Measurements from ENCODE around the gene RFTN1. TPM values are rescaled to one million over a fixed set of nuclear protein-coding genes. Genes with fewer than 3 reads are reported as not detected.

Gene RFTN1
- total and polyA plus RNA-seq, 9 of the 15 experiments (the other 6 are each of a cell fraction or from before 2014, with no cell fraction given) = 0.08 to 0.51 (median 0.11) TPM; not detected in 6

DNA sequence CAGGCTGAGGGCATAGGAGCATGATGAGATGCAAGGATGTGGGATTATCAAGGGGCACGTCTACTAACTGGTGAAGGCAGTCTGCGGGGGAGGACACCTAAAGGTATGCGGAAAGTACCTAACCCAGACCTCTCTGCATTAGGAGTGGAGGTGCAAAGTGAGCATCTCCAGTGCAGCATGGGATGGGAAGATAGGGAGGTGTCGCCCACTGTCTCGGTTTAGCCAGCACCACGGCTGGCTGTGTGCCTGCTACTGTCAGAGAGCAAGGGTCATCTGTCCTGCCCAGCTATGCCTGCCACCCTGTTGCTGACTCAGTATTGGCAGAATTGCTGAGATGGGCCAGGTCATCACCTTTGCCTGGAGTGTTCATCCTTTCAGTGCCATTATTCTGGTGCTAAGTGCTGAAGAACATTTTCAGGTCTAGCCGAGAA is 208.4 kb downstream of the RFTN1 start (continued):
- TF ChIP-seq ZNF133 (CRISPR knock-in tag; IDR thresholded peaks at IDR 0.05) (no peak), ARHGAP35 (IDR thresholded peaks at IDR 0.05; ENCODE audit: partially characterized antibody) (peak; percentile 46), NR2C2 (CRISPR knock-in tag; IDR thresholded peaks at IDR 0.05) (no peak), NR2C2 (tag; IDR thresholded peaks at IDR 0.05) (peak; percentile 45; the same call in 1 of the 2 replicates), ZNF121 (CRISPR knock-in tag; conservative IDR thresholded peaks at IDR 0.05) (no peak), EGR1 (conservative IDR thresholded peaks at IDR 0.05) (peak; percentile 54), NR4A1 (CRISPR knock-in tag; IDR thresholded peaks at IDR 0.05) (no peak), NR4A1 (tag; IDR thresholded peaks at IDR 0.05) (no peak), ZNF316 (IDR thresholded peaks at IDR 0.05) (peak; percentile 35; the same call in 1 of the 2 replicates)

DNA sequence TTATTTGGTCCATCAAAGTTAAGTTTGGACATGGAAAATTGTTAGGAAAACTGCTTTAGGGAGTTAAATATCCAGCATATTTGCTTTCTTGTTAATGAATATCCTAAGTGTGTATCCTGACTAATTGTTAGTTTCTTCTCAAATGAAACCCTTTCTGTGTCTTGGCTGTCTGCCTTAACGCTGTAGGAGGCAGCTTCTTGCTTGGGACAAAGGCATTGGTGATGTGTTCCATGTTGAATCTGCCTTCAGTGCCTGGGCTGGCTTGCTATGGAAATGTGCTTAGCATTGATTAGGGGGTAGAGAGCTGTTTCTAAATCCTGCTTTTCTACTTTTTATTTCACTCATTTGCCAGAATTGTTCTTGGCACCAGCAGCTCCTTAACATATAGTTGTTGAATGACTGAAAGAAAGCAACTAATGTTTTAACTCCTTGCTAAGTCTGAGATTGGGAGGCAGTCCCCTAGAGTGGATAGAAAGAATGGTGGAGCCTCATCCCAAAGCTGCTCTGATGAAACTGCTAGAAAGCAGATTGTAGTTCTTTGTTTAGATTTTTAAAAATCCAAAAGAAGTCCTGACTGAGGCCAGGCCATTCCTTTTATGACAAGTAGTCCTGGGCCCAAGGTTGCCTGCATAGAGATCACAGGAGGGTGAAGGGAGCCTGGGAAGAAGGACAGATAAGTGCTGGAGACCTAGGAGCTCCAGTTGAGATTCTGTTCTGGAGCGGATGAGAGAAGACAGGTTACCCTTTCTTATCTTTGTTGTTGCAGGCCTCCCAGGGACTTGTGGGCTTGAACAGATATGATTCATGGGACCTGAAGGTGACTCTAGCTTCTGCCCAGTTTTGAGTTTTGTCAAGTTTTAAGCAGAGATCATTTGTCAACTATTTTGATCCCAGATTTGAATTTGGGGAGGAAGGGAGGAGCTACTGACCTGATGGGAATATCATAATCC is 209.2 kb downstream of the RFTN1 start:
- ATAC-seq (peak; percentile 90), DNase-seq (ENCODE audit: extremely low read depth in 1 of 4, low spot score in 3 of 4) (peak; percentile 73 to 95 (median 86)), FAIRE-seq (peak; percentile 99)
- H3K27ac ChIP-seq (ENCODE audit: extremely low read depth, low read depth, low read length) = peak overlapping the region; percentile 54
- H2AFZ ChIP-seq (ENCODE audit: low read depth, low read length) = no peak overlapping the region
- no TSS peak for BruUV-seq (replicated peaks)
- H3K79me2 ChIP-seq (ENCODE audit: control insufficient read depth, insufficient read depth, low read length) = peaks cover 31% of the 10 kb centered on the region; the same call in 1 of the 3 replicates
- ChIA-PET POLR2A (interaction anchor here (0.5 to 1.5 kb wide), 10 partner anchors 9 to 39 kb away, joined by 3 to 15 read pairs (median 4); partner anchors contain the start of genes DPH3 and OXNAD1), CTCF (ENCODE audit: low intra/inter-chr PET ratio) (no interaction called here)
- H3K27me3 ChIP-seq (ENCODE audit: control insufficient read depth in 2 of 2, insufficient read depth in 2 of 2, low read length in 2 of 2) = no peaks in the 10 kb centered on the region
- H3K9me3 ChIP-seq (replicated peaks; ENCODE audit: control insufficient read depth, insufficient read depth, low read depth, low read length) = no peaks in the 10 kb centered on the region
- peaks cover 11 to 58% of the 10 kb centered on the region in 2 experiments for H3K4me1 ChIP-seq (replicated peaks in 1 of 2; ENCODE audit: control insufficient read depth in 2 of 2, insufficient read depth in 2 of 2, low read length in 2 of 2)
- H3K36me3 ChIP-seq (ENCODE audit: control insufficient read depth, insufficient read depth, low read length) = peaks cover 88% of the 10 kb centered on the region
- 7% methylated on average over 2 of the region's 2 CpGs for WGBS (ENCODE audit: insufficient coverage, low coverage, missing lambda C conversion rate)
- intact Hi-C loops (cut with micrococcal nuclease) (loop anchor here (1.0 kb wide), 2 partner anchors 14 to 242 kb away; no protein-coding TSS in a partner anchor), in situ Hi-C loops (cut with MboI) (no loop called here)
- peak overlapping the region in 1 of 2 experiments; percentile 4; a peak in 1 of 4 replicates for H3K9ac ChIP-seq (ENCODE audit: insufficient read depth in 1 of 2, low read depth in 2 of 2, low read length in 2 of 2)
- no peak overlapping the region for H3K4me3 ChIP-seq
- peaks cover 4% of the 10 kb centered on the region for H3K9me1 ChIP-seq (ENCODE audit: control insufficient read depth, insufficient read depth, low read length)
- H4K20me1 ChIP-seq (replicated peaks; ENCODE audit: control insufficient read depth, insufficient read depth, low read length) = peaks cover 15% of the 10 kb centered on the region
- peak overlapping the region; percentile 59; the same call in 1 of the 2 replicates for H3K4me2 ChIP-seq (ENCODE audit: insufficient read depth, low read length)
- TF ChIP-seq ETV6 (IDR thresholded peaks at IDR 0.05; ENCODE audit: borderline replicate concordance in 1 of 2, low read depth in 2 of 2, low read length in 1 of 2) = no peak
- no peak for TF ChIP-seq ETV6 (CRISPR knock-in tag; IDR thresholded peaks at IDR 0.05; ENCODE audit: borderline replicate concordance)
- TF ChIP-seq SOX6 (IDR thresholded peaks at IDR 0.05) = peak; percentile 97
- TF ChIP-seq ZNF316 (IDR thresholded peaks at IDR 0.05) = no peak
- TF ChIP-seq HDAC3 (IDR thresholded peaks at IDR 0.05; ENCODE audit: borderline replicate concordance, partially characterized antibody) = peak; percentile 85
- TF ChIP-seq, protein P1, sequence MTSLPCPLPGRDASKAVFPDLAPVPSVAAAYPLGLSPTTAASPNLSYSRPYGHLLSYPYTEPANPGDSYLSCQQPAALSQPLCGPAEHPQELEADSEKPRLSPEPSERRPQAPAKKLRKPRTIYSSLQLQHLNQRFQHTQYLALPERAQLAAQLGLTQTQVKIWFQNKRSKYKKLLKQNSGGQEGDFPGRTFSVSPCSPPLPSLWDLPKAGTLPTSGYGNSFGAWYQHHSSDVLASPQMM (CRISPR knock-in tag; IDR thresholded peaks at IDR 0.05) = no peak
- TF ChIP-seq, protein P2, sequence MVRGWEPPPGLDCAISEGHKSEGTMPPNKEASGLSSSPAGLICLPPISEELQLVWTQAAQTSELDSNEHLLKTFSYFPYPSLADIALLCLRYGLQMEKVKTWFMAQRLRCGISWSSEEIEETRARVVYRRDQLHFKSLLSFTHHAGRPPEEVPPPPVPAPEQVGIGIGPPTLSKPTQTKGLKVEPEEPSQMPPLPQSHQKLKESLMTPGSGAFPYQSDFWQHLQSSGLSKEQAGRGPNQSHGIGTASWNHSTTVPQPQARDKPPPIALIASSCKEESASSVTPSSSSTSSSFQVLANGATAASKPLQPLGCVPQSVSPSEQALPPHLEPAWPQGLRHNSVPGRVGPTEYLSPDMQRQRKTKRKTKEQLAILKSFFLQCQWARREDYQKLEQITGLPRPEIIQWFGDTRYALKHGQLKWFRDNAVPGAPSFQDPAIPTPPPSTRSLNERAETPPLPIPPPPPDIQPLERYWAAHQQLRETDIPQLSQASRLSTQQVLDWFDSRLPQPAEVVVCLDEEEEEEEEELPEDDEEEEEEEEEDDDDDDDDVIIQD (CRISPR knock-in tag; IDR thresholded peaks at IDR 0.05) = no peak
- TF ChIP-seq, protein P3, sequence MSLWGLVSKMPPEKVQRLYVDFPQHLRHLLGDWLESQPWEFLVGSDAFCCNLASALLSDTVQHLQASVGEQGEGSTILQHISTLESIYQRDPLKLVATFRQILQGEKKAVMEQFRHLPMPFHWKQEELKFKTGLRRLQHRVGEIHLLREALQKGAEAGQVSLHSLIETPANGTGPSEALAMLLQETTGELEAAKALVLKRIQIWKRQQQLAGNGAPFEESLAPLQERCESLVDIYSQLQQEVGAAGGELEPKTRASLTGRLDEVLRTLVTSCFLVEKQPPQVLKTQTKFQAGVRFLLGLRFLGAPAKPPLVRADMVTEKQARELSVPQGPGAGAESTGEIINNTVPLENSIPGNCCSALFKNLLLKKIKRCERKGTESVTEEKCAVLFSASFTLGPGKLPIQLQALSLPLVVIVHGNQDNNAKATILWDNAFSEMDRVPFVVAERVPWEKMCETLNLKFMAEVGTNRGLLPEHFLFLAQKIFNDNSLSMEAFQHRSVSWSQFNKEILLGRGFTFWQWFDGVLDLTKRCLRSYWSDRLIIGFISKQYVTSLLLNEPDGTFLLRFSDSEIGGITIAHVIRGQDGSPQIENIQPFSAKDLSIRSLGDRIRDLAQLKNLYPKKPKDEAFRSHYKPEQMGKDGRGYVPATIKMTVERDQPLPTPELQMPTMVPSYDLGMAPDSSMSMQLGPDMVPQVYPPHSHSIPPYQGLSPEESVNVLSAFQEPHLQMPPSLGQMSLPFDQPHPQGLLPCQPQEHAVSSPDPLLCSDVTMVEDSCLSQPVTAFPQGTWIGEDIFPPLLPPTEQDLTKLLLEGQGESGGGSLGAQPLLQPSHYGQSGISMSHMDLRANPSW (CRISPR knock-in tag; IDR thresholded peaks at IDR 0.05) = no peak
